Measurements from ENCODE around the gene BABAM1.

The BABAM1 gene

GRCh38 chr19:17324357-17325114 is 57.3 kb downstream of the BABAM1 start:
- DNase-seq = no peak

DNA sequence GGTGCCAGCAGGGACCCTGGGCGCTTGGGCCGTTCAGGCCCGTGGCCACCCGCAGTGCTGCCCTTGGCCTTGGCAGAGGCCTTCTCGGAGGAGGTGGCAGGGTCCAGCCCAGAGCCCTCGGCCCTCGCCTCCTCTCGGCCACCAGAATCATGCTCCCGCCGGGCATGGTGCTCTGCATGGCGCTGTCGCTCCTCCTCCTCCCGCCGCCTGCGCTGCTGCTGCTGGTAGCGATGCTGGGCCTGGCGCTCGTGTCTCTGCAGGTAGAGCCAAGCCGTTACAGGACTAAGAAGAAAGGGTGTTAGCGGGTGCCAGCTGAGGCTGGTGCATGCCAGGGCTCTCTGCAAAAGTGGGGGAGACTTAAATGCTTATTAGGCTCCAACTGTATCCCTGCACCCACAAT is 57.9 kb downstream of the BABAM1 start:
- no peak for DNase-seq

DNA sequence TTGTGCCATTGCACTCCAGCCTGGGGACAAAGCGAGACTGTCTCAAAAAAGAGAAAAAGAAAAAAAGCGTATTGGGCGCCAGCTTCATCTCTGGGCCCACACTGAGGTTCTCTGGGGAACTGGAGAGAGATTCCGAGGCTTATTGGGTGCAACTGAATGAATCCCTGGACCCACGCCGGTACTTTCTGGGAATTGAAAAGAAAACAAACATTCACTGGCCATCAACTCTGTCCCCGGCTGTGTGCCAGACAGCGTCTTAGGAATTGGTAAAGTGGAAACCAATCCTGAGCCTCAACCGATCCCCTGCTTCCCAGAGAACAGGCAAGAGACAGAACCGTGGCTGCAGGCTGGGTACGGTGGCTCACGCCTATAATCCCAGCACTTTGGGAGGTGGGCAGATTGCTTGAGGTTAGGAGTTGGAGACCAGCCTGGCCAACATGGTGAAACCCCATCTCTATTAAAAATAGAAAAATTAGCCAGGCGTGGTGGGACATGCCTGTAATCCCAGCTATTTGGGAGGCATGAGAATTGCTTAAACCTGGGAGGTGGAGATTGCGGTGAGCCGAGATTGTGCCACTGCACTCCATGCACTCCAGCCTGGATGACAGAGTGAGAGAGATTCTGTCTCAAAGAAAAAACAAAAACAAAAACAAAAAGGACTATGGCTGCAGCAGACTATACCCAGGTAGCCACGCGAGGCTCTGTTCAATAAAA is 58.8 kb downstream of the BABAM1 start:
- DNase-seq = no peak

DNA sequence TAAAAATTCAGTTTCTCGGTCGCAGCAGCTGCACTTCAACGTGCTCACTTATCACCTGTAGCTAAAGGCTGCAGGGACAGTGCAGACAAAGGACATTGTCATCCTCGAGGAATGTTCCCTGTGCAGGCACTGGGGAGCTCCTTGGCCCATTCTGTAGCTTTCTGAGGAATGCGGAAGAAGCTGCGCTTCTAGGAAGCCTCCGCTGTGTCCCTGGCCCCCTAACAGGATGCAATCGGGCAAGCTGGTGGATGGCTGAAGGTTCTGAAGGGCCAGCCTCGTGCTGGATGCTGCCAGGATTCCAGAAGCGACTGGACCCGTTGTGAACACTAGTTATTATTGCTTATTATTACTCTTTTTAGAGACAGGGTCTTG is 59.3 kb downstream of the BABAM1 start:
- no peak for DNase-seq

GRCh38 chr19:17327068-17327653 is 59.9 kb downstream of the BABAM1 start:
- peak; percentile 82 for DNase-seq

DNA sequence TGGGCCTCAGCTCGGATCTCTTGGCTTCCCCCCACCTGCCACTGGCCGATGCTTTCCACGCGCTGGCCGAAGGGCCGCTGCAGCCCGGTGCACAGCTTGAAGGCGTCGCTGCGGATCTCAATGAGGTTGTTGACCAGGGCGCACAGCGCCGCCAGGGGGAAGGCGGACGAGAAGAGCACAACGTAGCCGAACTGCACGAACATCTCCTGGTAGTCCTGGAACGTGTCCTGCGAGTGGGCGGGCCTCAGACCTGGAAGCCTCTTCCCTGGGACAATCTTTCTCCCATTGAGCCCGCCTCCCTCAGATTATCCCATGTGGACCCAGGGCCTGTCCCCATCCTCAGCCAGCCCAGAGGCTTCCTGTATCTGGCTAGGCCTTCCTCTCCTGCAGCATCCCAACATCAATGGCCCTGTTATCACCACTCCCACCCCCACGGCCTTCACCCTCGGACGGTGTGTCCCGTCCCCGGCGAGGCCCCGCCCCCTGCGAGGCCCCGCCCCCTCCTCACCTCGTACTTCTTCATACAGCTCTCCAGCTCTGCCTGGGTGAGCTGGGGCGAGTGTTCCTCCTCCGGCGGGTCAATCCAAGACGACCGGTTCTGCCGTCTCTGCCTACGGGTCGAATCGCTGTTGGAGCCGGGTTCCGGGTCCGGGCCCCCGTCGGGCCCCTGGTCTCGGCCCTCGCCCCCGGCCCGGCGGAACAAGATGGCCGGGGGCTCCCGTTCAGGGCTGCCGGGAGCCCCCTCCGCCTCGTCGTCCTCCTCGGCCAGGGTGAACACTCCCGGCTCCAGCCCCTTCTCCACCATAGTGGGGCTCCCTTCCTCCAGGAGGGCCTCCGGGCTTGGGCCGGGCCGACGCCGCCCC is 60.6 kb downstream of the BABAM1 start:
- peak; percentile 94 for DNase-seq

Measured in NCI-H146 (cell line).